ENCODE measurements around the gene RALGAPB. TPM values are rescaled to one million over a fixed set of nuclear protein-coding genes. Genes with fewer than 3 reads are reported as not detected.
A peak's percentile ranks its signal among the peaks of the same experiment; 100 is the strongest.

Gene RALGAPB
- total RNA-seq, 1 experiment from 2014 or later = 24.0 TPM

DNA sequence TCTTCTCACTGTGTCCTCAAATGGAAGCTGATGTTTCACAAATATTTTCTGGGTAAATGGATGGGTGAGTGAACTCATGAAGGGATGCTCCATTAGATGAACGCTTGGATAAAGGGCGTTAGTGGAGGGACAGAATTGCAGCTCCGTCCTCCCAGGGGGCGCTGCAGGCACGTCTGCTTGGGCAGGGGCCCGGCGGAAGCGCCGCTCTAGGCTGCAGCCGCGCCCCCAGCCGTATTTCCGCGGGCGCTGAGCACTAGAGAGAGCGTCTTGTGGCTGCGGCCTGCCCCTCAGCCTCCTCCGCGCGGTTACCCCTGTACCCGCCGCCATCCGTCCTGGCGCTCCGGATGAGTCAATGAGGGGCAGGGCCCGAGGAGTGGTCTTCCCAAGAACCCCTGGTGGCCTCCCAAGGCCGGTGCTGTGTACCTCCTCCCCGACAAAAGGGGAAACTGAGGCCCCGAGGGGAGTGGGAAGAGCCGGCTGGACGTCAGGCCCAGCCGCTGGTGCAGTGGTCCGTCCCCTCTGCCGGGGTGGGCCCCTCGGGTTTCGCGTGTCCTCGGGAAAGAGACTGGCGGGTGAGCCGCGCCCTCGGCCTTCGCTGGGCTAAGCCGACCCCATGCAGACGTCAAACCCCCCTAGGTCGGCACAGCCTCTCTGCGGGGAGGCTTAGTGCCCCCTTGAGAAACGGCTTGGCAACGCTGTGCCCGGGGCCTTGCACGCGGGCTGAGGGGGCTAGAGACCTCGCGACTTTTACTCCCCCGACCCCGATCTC is 26.0 kb upstream of the RALGAPB start (continued):
- TF ChIP-seq EGR1 (IDR thresholded peaks at IDR 0.05; ENCODE audit: low read depth) (0 out of 2 replicates have a peak, but pooled peaks have one; percentile 36), YY1 (IDR thresholded peaks at IDR 0.05; ENCODE audit: extremely low read depth, insufficient replicate concordance, low read depth, low read length) (peak; percentile 85), ZNF274 (IDR thresholded peaks at IDR 0.05; ENCODE audit: low read depth, low read length) (no peak), POLR2A (IDR thresholded peaks at IDR 0.05; ENCODE audit: borderline replicate concordance, extremely low read depth, insufficient read depth, insufficient read length) (peak; percentile 85), JUND (IDR thresholded peaks at IDR 0.05) (no peak)

DNA sequence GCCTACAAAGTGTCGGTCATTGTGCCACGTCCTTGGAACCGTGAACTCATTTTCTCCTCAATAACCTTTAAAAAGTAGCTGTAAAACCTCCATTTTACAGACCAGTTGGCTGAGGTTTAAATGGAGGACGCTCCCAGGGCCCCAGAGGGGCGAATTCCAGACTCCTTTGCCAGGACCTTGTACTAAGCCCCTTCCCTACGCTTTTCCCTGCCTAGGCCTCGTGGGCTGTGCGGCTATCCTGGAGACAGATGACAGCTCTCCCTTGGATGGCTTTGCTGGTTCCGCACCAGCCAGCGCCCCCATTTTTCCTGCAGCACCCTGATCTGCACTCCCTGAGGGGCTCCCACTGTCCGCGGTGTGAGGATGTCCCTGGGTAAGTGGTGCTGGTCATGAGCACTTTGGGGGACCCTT is 25.4 kb upstream of the RALGAPB start:
- no peaks in the 10 kb centered on the region for H3K27me3 ChIP-seq (ENCODE audit: insufficient read depth, low read length)
- ChIA-PET RAD21 (ENCODE audit: low non-redundant PET in 1 of 2, low total read pairs in 2 of 2, uncharacterized antibody in 2 of 2, unreplicated experiment in 2 of 2) (no interaction called here), POLR2A (interaction anchor here (0.6 to 3.7 kb wide), 4 partner anchors 10 to 184 kb away, joined by 3 to 27 read pairs (median 4); partner anchors contain the start of gene SNHG17), CTCF (interaction anchor here (1.6 to 1.9 kb wide), 3 partner anchors 9 to 12 kb away, joined by 3 to 15 read pairs (median 9); partner anchors contain the start of gene SNHG17)
- ATAC-seq (no peak), DNase-seq (ENCODE audit: low read depth, low spot score) (no peak)
- peaks cover 0 to 7% of the 10 kb centered on the region in 2 experiments; a peak in 1 of 4 replicates for H3K36me3 ChIP-seq (ENCODE audit: control insufficient read depth in 1 of 2, insufficient read depth in 2 of 2, low read length in 2 of 2)
- no peaks in the 10 kb centered on the region for H3K9me3 ChIP-seq (ENCODE audit: control insufficient read depth in 1 of 2, insufficient read depth in 1 of 2, low read depth in 1 of 2, low read length in 2 of 2)
- peak overlapping the region; percentile 97 to 99 for H3K4me3 ChIP-seq (replicated peaks in 1 of 2; ENCODE audit: low read depth in 1 of 2, low read length in 2 of 2)
- H3K79me2 ChIP-seq (ENCODE audit: insufficient read depth, low read length) = peaks cover 7% of the 10 kb centered on the region
- H2AFZ ChIP-seq (ENCODE audit: low read depth, low read length, poor library complexity, severe bottlenecking) = no peak overlapping the region
- no peaks in the 10 kb centered on the region for H3K9me2 ChIP-seq (ENCODE audit: insufficient read depth)
- no peaks in the 10 kb centered on the region for H4K20me1 ChIP-seq (ENCODE audit: insufficient read depth)
- H3K27ac ChIP-seq (ENCODE audit: low read depth, low read length) = peak overlapping the region; percentile 72
- H3K4me2 ChIP-seq (ENCODE audit: low read length) = peak overlapping the region; percentile 94
- intact Hi-C loops (cut with micrococcal nuclease) = no loop called here
- peaks cover 5 to 38% of the 10 kb centered on the region in 2 experiments; a peak in 3 of 4 replicates for H3K4me1 ChIP-seq (ENCODE audit: control insufficient read depth in 1 of 2, insufficient read depth in 2 of 2, low read length in 2 of 2)
- peak overlapping the region; percentile 98 for H3K9ac ChIP-seq (ENCODE audit: low read length)
- TF ChIP-seq EZH2 (IDR thresholded peaks at IDR 0.05) (no peak), CBX3 (IDR thresholded peaks at IDR 0.05; ENCODE audit: low read depth) (no peak), POLR2A (IDR thresholded peaks at IDR 0.05; ENCODE audit: borderline replicate concordance, extremely low read depth, insufficient read depth, insufficient read length) (no peak), FOSL1 (IDR thresholded peaks at IDR 0.05; ENCODE audit: low read depth) (no peak), YY1 (IDR thresholded peaks at IDR 0.05; ENCODE audit: extremely low read depth, insufficient replicate concordance, low read depth, low read length) (no peak)
- TF ChIP-seq, protein P1, sequence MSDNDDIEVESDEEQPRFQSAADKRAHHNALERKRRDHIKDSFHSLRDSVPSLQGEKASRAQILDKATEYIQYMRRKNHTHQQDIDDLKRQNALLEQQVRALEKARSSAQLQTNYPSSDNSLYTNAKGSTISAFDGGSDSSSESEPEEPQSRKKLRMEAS (IDR thresholded peaks at IDR 0.05) = no peak
- TSS peak; percentile 55 for BruUV-seq (replicated peaks)

Data from HCT116 (cell line).